Kidney glomerular epithelial cell (primary cell): ENCODE data around the gene DCPS.
"Not testable (repeated sequence)": the region's sequence is repeated elsewhere in the genome, so short reads cannot be mapped to it uniquely, and the experiment has no call there.

Source experiments
- DNase-seq: peaks from one replicate; lab custom pipeline; 2025; lab: John Stamatoyannopoulos, UW

Gene DCPS

DNA sequence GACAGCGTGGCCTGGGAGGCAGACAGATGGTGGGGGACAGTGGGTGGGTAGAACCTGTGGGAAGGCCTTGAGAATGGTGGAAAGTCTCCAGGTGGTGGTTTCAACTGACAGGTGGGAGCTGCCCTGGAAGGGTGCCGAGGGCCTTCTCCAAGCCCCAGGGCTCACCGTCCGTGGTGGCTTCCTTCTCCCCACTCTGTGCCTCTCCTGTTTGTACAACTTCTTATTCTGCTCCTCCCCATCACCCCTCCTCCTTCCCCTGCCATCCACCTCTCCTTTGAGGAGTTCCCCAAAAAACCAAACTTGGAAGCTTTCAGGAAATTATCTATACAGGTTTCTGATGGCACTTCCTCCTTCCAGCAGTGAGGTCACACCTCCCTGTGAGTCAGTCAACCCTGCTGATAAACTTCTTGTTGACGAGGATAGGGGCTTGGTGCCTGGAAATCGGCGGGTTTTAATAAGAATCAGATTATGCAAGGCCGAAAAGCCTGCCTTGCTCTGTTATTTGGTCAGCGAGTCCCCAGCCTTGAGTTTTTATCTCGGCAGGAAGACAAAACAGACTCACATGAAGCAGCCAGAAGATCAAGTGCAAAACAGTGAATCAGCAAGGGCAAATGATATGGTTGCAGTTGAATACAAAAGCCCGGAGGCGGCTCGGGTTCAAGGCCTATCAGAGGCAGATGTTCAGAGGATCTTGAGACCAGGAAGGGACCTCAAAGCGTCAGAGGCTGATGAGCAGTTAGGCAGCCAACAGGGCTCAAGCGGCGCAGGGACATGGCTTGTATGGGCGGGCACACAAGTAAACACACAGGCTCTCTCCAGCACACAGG, 42.1 kb downstream of the DCPS start:
- no peak for DNase-seq

DNA sequence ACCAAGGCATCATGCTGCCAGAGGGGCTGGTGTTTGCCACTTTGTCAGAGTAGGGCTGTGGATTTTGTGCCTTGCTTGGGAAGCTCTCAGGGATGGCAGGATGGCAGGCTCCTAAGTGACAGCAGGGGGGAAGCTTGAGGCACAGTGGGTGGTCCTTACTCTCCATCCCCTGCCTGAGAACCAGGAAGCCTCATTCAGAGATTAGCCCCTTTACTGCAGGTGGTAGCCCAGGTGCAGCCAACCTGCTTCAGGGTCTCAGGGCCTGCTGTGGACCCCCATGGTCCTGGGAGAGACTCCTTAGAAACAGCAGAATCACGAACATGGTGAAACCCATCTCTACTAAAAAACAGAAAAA, 42.7 kb downstream of the DCPS start:
- no peak for DNase-seq

DNA sequence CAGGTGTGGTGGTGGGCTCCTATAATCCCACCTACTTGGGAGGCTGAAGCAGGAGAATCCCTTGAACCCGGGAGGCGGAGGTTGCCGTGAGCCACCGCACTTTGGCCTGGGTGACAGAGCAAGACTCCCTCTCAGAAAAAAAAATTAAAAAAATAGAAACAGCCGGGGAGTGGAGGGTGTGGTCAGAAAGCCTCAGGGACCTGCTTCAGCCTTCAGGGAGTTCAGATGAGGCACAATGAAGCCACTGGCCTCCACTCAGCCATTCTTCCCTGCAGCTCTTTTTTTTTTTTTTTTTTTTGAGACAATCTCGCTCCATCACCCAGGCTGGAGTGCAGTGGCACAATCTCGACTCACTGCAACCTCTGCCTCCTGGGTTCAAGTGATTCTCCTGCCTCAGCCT, 43.1 kb downstream of the DCPS start:
- DNase-seq, result not testable (repeated sequence)

DNA sequence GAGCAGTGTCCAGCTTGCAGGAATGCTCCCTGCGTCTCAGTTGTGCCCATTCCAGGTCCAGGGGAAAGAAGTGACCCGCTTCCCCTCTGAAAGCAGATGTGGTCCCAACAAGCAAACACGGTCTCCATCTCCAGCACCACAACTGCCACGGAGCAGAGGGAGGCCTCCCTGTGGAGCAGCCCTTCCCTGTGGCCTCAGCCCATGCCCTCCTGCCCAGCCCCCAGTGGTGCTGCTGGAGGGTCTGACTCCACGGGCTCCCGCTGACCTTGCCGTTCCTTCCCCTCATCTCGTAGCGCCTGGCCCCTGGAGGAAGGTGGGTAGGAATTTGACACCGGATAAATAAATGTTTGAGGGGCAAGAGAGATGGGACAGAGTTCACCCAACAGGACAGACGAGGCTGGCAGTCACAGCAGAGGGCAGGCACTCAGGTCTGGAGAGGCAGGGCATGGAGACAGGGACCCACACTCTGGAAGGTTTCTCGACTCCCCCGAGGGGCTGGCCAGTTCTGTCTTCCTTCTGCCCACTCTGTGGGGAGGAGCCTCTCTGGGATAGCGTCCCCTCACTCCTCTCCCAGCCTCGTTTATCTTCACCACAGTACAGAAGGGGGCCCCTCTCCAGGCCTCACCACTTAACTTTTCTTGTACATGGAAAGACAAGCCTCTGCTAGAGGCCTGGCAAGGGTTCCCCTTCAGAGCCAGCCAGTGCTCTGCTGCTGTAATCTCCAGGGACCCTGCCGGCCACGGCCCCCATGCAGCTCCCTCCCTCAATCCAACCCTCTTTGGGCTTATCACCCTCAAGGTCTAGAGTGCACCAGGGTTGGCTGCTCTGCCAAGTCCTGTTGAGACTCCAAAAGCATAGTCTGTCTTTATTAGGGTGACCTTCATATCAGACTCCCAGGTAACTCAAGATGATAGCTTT, 44.1 kb downstream of the DCPS start:
- DNase-seq, result no peak

DNA sequence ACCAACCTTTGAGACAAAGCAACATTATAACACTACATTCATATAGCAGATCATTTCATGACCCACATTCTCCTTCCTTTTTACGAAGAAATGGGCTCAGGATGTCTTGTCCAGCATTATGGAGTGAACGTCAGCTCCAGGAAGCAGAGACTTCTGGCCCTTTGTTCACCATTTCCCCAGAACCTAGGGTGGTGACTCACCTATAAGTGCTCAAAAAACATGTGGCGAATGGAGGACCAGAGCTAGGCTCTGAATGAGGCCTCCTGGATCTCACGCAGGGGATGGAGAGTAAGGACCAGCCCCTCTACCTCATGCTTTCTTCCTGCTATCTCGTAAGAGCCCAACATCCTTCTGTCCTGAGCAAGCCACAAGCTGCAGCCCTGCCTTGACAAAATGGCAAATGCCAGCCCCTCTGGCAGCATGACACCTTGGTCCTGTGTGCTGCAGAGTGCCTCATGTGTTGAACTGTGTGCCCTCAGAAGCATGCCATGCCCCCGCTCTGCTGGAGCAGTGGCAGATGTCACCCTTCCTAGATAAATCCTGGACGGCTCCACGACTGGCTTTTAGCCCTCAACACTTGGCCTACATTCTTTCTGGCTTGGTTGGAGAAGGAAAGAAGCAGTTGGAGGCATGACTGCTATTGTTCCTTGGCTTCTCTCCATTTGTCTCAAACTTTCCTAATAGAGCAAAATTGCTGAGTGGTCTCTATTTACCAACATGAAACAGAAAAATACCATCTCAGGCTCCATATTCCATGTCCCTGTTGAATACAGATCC, 45.1 kb downstream of the DCPS start:
- DNase-seq, result no peak

DNA sequence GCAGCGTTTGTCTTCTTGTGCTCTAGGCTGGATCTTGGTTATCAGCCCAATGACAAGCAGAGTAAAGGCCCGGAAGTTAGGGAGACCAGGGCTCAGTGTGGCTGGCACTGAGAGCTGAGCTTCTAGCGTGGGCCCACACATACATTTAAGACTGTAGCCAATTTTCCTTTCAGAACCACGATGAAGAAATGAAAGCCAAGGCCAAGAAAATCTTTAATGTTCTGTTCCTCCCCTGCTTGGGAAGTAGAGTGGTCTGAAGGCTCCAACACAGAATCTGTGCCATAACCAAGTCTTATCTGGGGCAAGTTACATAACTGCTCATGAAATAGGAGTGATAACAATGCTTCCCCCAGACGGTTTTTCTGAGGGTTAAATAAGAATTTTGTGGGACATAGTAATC, 47.0 kb downstream of the DCPS start:
- no peak for DNase-seq

DNA sequence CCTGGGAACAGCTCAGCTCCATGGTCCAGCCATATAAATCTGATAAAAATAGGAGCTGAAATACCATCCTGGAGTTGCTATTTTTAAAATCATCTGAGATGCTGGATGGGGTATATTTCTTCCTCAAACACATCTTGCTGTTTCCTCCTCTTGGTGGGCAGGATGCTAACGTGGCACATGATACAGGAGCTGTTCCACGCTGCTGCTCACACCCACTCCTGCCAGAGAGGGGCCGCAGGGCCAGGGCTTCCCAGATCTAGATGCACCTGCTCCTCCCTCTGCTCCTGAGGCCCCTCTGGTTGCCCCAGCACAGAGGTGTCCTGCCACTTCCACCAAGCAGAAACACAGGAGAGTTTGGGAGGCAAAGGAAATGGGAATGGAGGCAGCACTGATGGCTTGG, 48.3 kb downstream of the DCPS start:
- DNase-seq, result no peak

DNA sequence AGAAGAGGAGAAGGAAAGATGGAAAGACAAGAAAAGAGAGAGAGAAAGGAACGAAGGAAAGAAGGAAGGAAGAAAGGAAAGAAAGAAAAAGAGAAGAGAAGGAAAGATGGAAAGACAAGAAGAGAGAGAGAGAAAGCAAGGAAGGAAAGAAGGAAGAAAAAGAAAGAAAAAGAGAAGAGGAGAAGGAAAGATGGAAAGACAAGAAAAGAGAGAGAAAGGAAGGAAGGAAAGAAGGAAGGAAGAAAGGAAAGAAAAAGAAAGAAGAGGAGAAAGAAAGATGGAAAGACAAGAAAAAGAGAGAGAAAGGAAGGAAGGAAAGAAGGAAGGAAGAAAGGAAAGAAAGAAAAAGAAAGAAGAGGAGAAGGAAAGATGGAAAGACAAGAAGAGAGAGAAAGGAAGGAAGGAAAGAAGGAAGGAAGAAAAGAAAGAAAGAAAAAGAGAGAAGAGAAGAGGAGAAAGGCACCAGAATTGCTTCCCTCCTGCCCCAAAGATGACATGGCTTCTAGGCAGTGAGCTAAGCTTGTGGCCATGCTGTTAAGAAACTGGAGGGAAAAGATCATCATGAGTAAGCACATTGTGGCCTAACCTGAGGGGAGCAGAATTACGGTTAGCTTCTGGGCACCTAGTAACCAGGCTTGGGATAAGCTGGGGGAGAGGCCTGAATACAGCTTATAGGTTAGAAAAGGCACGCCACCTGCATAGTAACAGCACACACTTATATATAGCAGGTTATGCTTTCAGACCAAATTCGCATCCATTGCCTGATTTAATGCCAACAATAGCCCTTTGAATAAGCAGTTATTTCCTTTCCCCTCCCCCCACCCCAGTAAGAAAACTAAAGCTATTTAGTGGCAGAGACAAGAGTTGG, 49.3 kb downstream of the DCPS start:
- peak; percentile 11 for DNase-seq

DNA sequence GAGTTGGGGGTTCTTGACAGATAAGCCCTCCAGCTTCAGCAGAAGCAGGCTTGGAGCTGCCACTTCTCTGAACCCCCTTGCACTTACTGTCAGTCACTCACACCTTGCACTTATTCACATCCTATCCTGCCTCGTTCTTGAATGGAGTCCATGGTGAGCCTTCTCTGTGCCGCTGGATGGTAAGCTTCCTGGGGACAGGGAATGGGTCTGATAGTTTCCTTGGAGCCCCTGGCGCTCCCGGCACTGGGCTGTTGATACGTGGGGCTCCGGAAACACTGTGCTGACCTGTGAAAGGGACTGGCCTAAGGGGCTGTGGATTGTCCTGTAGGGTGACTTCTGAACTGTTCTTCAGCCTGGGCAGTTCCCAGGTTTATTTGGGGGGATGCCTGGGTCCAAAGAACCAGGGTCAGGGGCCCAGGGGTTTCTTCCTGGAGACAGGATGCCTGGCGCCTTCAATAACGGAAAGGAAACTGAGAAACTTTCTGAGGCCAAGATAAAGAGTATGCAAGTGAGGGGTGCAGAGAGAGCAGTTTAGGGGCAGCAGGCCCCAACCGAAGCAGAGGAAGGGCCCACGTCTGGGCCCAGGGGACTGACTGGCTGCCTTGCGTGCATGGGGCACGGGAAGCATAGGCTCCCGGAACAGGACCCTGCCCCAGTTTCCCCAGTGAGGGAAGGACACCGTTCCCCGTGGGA, 50.9 kb downstream of the DCPS start:
- DNase-seq, result no peak

DNA sequence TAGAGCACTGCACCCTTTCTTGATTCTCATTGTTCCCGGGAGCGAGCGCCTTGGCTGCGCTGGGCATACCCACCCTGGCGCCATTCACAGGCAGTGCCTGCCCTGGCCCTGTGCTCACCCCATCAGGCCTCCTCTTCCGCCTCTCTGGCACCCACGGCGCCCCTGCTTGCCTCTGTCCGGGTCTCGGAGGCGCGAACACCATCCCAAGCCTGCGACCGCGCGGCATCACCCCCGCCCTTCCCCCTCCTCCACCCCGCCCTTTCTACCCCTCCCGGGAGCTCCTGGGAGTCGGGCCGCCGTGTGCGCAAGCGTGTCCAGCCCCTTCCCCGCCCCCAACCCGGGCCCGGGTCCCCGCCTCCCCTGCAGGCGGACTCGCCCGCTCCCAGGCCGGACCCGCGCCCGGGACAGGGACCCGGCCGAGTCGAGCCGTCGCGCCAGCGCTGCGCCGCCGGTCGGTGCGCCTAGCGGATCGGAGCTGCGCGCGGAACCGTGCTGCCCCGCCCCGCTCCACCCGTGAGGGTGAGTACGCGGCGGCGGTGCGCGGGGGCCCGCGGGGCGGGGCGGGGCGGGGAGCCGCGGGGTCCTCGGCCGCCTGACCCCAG, 51.6 kb downstream of the DCPS start, which contains the start of gene ST3GAL4:
Gene ST3GAL4, plus strand, starts transcription at position 363 of the 602 bp plus-strand sequence. CDS start 50,470 bp downstream, outside the sequence.
- DNase-seq, result peak; percentile 52

DNA sequence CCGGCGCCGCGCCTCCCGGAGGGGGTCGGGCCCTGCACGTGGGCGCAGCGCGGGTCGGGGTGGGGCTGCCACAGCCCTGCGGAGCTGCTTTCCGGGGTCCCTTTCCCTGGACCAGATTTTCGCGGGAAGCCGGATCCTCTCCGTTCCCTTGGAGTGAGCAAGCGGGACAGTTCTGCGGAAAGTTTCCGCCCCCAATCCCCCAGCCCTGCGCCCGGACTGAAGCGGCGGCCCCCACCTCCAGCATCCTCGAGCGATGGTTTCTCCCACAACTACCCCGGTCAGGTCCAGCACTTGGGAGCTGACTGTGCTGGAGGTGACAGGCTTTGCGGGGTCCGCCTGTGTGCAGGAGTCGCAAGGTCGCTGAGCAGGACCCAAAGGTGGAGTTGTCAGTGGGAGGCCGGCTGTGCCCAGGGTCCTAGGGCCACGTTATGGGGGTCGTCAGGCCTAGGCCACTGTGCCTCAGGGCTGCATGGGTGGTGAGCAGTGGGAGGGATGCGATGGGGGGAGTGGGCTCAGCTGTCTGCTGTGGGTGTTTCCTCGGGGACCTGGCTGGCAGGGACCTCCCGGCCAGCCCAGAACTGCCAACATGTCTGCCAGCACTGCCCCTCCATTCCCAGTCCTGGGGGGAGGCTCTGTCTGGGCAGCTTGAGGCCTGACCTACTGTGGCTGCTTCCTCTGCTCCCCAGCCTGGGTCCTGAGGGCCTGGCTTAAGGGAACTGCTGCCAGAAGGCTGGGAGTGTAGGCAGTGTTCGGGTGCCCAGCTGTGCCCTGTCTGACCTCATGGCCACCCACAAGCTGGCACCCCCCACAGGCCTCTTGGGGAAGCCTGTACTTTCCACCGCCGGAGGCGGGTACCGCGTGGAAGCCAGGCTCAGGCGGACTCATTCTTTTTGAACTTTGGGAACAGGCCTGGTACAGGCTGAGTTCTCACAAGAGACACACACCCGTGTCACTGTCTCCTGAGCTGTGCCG, 52.4 kb downstream of the DCPS start:
- no peak for DNase-seq

DNA sequence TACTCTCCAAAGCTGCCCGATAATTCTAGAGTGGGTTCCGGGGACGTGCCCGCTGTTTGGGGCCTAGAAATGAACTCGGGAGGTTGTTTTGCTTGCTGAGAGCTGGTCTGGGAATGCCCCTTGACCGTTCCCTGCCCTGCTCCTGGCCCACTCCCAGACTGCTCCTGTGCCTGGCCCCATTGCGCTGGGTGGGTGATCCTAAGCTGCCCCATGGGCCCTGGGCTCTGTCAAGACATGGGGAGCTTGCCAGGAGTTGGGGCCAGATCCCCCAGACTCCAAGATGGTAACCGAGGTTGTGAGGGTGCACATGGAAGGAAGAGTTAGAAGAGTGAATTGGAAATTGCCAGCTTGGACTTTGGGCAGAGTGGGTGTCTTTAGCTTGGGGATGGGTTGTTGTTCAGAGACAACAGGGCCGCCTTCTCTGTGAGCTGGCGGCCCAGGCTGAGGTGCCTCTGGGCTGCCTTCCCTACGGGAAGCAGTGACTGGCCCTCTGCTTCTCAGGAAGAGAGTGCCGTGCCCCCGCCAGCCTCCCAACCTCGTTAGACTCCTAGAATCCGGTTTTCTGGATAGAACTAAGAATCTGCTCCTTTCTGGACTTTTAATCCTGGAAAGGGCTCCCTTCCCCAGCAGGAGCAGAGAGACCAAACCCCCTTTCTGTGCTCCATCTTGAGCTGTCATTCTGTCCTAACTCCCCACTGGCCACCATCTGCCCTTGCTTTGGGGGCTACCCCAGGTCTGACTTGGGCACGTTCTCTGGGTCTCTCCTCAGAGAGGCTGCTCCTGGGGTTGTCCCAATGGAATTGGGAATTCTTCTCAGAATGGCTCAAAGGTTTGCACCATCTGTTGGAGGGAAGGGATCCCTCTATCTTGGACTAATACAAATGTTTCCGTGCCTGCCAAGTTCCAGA, 53.4 kb downstream of the DCPS start:
- no peak for DNase-seq

DNA sequence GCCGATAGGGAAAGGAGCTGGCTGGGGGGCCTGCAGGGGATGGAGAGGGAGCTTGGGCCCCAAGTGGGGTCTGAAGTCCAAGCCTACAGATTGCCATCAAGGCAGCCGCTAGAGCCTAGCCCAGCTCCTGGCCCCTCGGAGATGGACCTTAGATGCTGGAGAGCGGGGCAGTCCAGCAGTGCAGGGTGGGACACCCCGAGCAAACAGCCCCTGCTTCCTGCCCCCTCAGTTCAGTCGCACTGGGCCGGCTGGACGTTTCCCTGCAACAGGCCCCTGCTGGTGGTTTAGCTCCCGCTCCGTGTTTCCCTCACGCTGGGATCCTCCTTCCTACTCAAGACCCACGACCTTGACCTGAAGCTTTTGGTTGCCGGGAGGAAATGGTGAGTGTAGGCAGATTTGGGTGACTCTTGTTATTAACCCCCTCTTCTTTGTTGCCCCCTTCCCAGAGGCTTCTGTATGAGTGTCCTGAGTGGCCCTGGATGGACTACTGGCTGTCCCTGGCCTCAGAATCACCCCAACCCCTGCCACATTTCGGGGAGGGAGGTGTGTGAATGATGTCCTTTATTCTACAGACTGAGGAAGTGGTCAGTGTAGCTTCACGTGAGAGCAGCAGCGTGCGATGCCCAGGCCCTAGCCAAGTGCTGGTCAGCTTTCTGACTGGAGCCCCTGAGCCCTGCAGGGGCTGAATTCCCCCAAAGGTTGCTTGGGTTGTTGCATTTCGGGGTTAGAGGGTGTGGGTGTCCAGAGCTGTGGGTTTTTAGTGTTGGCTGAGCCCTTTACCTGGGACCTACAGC, 54.3 kb downstream of the DCPS start:
- no peak for DNase-seq

DNA sequence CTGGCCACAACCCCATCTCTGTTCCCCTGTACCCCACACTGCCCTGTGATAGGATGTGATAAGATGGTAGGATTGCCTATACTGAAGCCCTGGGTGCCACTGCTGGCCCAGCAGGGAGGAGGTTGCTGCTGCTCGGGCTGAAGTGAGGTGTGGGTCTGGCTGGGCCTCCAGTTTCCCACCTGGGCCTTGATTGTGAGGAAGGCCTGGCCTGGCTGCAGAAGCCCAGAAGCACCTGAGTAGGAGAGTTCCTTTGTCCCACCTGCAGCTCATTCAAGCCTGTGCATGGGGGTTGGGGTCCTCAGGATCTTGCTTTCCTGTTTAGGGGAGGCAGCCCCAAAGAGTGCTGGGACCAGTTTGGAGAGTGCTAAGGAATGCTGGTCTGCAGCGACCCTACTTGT, 54.9 kb downstream of the DCPS start:
- no peak for DNase-seq

DNA sequence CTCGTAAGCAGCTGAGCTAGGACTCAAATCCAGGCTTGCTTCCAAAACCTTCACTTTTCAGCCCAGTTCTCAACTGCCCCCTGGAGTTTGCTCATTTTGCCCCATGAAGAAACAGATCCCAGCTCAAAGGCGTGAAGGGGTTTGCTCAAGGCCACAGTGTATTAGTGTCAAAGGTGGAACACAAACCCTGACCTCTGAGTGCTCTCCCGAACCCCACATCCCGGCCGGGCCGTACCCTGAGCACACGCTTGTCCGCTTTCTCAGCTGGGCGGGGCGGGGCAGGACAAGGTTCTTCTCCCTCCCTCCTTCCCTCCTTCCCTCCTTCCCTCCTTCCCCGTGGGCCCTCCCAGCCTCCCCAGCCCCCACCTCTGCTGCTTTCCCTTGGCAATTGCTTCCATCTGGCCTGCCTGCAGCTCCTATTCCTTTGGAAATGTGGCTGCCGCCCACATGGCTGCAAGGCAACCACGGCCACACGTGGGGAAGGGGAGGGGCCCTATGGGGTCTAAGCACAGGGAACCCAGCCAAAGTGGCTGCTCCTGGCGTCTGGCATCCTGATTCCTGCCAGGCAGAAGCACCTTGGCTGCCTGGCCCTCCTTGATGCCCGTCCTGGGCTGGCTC, 55.7 kb downstream of the DCPS start:
- DNase-seq, result no peak

DNA sequence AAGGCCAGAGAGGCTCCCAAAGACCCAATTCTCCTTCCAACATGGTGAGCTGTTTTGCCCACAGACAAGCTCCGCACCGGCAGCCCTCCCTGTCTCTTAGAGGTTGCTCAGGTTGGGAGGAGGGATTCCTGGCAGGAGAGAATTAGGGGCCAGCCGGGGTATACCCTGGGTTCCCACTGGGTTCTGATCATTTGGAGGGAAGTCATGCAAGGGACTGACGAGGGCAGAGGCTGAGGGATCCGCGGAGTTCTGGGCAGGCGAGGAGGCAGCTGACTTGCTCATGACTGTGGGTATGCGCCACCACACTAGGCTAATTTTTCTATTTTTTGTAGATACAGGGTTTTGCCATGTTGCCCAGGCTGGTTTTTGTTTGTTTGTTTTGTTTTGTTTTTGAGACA, 56.2 kb downstream of the DCPS start:
- DNase-seq, result no peak

DNA sequence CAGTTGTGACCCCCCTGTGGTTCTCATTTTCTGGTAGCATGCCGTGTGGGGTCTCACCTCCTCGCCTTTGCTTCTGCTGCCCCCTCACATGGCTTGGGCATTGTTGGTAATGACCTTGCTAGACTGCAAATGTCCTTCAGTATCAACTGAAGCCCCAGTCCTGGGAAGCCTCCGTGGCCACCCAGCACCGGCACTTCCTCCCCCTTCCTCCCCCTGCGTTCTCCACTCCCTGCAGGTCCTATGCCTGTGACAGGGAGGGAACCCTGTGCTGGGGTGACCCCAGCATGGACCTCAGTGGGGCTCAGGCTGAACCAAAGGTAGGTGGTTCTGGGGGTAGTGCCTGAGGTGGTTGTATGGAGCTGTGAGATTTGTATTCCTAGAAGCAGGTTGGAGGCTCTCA, 57.5 kb downstream of the DCPS start:
- no peak for DNase-seq
